Measurements from ENCODE around the gene ZNF385B. TPM values are rescaled to one million over a fixed set of nuclear protein-coding genes. Genes with fewer than 3 reads are reported as not detected.

Gene ZNF385B
- total and polyA plus RNA-seq, 9 of the 15 experiments (the other 6 are each of a cell fraction or from before 2014, with no cell fraction given), result 0.50 TPM; not detected in 8

DNA sequence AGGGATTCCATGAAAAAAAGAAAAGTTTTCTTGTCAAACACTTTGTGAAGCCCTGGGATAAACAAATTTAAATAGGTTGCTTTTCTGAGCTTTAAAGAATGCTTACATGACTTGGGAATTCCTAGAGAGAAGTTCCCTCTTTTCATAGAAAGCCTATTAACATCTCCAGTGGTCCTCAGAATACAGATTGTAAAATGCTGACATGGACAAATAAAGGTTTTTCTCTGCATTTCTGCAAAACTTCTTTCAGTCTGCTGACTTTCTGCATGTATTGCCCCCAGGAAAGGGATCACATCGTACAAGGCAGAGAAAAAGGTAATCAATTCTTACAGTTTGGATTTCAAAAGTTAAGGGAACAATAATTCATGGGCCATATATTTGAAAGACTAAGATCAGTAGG, 20.6 kb downstream of the ZNF385B start (continued):
- no peak for TF ChIP-seq SREBF1 (IDR thresholded peaks at IDR 0.05; ENCODE audit: borderline replicate concordance, low read depth, low read length)
- TF ChIP-seq TAF15 (IDR thresholded peaks at IDR 0.05; ENCODE audit: low read depth, low read length), result no peak
- TF ChIP-seq, protein P1, sequence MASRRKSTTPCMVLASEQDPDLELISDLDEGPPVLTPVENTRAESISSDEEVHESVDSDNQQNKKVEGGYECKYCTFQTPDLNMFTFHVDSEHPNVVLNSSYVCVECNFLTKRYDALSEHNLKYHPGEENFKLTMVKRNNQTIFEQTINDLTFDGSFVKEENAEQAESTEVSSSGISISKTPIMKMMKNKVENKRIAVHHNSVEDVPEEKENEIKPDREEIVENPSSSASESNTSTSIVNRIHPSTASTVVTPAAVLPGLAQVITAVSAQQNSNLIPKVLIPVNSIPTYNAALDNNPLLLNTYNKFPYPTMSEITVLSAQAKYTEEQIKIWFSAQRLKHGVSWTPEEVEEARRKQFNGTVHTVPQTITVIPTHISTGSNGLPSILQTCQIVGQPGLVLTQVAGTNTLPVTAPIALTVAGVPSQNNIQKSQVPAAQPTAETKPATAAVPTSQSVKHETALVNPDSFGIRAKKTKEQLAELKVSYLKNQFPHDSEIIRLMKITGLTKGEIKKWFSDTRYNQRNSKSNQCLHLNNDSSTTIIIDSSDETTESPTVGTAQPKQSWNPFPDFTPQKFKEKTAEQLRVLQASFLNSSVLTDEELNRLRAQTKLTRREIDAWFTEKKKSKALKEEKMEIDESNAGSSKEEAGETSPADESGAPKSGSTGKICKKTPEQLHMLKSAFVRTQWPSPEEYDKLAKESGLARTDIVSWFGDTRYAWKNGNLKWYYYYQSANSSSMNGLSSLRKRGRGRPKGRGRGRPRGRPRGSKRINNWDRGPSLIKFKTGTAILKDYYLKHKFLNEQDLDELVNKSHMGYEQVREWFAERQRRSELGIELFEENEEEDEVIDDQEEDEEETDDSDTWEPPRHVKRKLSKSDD (conservative IDR thresholded peaks at IDR 0.05; ENCODE audit: low read length), result no peak
- TF ChIP-seq POLR3G (IDR thresholded peaks at IDR 0.05; ENCODE audit: extremely low read depth, insufficient read length, insufficient replicate concordance), result no peak
- no peak for TF ChIP-seq ZNF408 (CRISPR knock-in tag; IDR thresholded peaks at IDR 0.05; ENCODE audit: low read depth)
- TF ChIP-seq, protein P2, sequence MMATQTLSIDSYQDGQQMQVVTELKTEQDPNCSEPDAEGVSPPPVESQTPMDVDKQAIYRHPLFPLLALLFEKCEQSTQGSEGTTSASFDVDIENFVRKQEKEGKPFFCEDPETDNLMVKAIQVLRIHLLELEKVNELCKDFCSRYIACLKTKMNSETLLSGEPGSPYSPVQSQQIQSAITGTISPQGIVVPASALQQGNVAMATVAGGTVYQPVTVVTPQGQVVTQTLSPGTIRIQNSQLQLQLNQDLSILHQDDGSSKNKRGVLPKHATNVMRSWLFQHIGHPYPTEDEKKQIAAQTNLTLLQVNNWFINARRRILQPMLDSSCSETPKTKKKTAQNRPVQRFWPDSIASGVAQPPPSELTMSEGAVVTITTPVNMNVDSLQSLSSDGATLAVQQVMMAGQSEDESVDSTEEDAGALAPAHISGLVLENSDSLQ (IDR thresholded peaks at IDR 0.05), result no peak
- TF ChIP-seq, protein P3, sequence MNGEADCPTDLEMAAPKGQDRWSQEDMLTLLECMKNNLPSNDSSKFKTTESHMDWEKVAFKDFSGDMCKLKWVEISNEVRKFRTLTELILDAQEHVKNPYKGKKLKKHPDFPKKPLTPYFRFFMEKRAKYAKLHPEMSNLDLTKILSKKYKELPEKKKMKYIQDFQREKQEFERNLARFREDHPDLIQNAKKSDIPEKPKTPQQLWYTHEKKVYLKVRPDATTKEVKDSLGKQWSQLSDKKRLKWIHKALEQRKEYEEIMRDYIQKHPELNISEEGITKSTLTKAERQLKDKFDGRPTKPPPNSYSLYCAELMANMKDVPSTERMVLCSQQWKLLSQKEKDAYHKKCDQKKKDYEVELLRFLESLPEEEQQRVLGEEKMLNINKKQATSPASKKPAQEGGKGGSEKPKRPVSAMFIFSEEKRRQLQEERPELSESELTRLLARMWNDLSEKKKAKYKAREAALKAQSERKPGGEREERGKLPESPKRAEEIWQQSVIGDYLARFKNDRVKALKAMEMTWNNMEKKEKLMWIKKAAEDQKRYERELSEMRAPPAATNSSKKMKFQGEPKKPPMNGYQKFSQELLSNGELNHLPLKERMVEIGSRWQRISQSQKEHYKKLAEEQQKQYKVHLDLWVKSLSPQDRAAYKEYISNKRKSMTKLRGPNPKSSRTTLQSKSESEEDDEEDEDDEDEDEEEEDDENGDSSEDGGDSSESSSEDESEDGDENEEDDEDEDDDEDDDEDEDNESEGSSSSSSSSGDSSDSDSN (IDR thresholded peaks at IDR 0.05; ENCODE audit: borderline replicate concordance in 1 of 2, low read depth in 2 of 2, low read length in 2 of 2), result no peak
- TF ChIP-seq HNRNPUL1 (IDR thresholded peaks at IDR 0.05; ENCODE audit: low read length), result no peak
- no peak for TF ChIP-seq SMARCC2 (IDR thresholded peaks at IDR 0.05; ENCODE audit: low read depth)
- TF ChIP-seq, protein P4, sequence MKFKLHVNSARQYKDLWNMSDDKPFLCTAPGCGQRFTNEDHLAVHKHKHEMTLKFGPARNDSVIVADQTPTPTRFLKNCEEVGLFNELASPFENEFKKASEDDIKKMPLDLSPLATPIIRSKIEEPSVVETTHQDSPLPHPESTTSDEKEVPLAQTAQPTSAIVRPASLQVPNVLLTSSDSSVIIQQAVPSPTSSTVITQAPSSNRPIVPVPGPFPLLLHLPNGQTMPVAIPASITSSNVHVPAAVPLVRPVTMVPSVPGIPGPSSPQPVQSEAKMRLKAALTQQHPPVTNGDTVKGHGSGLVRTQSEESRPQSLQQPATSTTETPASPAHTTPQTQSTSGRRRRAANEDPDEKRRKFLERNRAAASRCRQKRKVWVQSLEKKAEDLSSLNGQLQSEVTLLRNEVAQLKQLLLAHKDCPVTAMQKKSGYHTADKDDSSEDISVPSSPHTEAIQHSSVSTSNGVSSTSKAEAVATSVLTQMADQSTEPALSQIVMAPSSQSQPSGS (CRISPR knock-in tag; IDR thresholded peaks at IDR 0.05), result no peak
